K562 (cell line): Measurements from ENCODE around the gene TMEM101. TPM values are rescaled to one million over a fixed set of nuclear protein-coding genes. Genes with fewer than 3 reads are reported as not detected.

Source experiments
- ADNP ChIP-seq: fragments of 200-800 bp; sonication (Bioruptor generic); IDR thresholded peaks from 2 replicates; pipeline ENCODE4 v1.6.1; 2016; ENCODE audit warnings: missing genetic modification characterization, missing compliant biosample characterization
- ARID2 ChIP-seq: fragments of 450-650 bp; IDR thresholded peaks from 2 replicates; pipeline ENCODE4 v1.6.1; 2017; ENCODE audit warnings: antibody characterized with exemption, mild to moderate bottlenecking
- ATF3 ChIP-seq, 2 experiments: fragments of 450-650 bp in 1 of 2; sonication (generic) in 1 of 2; formaldehyde crosslinking in 1 of 2; IDR thresholded peaks in 1 of 2; conservative IDR thresholded peaks in 1 of 2; 2 replicates each; pipeline versions ENCODE4 v1.6.1 to v1.8.1; 2016 to 2023; ENCODE audit warnings: mild to moderate bottlenecking in 2 of 2, moderate library complexity in 2 of 2, inconsistent platforms in 1 of 2, missing genetic modification reagents in 1 of 2
- CHAMP1 ChIP-seq: fragments of 450-650 bp; IDR thresholded peaks from 2 replicates; pipeline ENCODE4 v1.6.1; 2016; ENCODE audit warnings: mild to moderate bottlenecking
- FOXJ2 ChIP-seq: fragments of 200-800 bp; sonication (Bioruptor generic); IDR thresholded peaks from 2 replicates; pipeline ENCODE4 v1.6.1; 2016; ENCODE audit warnings: missing genetic modification characterization, missing compliant biosample characterization
- GTF2B ChIP-seq: IDR thresholded peaks from 2 replicates; pipeline ENCODE4 v1.6.1; 2011; ENCODE audit not compliant: insufficient read length; ENCODE audit errors: extremely low read depth
- GTF2E2 ChIP-seq: fragments of 200-800 bp; sonication (Bioruptor generic); IDR thresholded peaks from 2 replicates; pipeline ENCODE4 v1.6.1; 2016; ENCODE audit warnings: missing genetic modification characterization, missing compliant biosample characterization
- HDAC1 ChIP-seq, 2 experiments: fragments of 450-650 bp; IDR thresholded peaks; 2 replicates each; pipeline ENCODE4 v1.6.1; 2016 to 2017; ENCODE audit warnings: inconsistent platforms in 1 of 2, mild to moderate bottlenecking in 1 of 2, moderate library complexity in 1 of 2
- IRF9 ChIP-seq: fragments of 450-650 bp; IDR thresholded peaks from 2 replicates; pipeline ENCODE4 v1.6.1; 2016; ENCODE audit warnings: missing biosample characterization, missing genetic modification characterization
- KAT7 ChIP-seq: sonication (generic); formaldehyde crosslinking; IDR thresholded peaks from 2 replicates; pipeline ENCODE4 v1.8.0; 2022; ENCODE audit warnings: missing genetic modification reagents, mild to moderate bottlenecking, borderline replicate concordance
- MIER1 ChIP-seq: fragments of 450-650 bp; IDR thresholded peaks from 2 replicates; pipeline ENCODE4 v1.6.1; 2016; ENCODE audit warnings: antibody characterized with exemption, mild to moderate bottlenecking, low read depth
- MXD1 ChIP-seq: fragments of 250-450 bp; sonication (Bioruptor Pico); IDR thresholded peaks from 2 replicates; pipeline ENCODE4 v1.8.0; 2021; ENCODE audit warnings: borderline replicate concordance, mild to moderate bottlenecking, moderate library complexity; ENCODE audit not compliant: poor library complexity, severe bottlenecking
- POLR2A ChIP-seq: fragments of 450-650 bp; conservative IDR thresholded peaks from 2 replicates; pipeline ENCODE4 v1.6.1; 2016
- TFAP4 ChIP-seq: sonication (generic); formaldehyde crosslinking; IDR thresholded peaks from 2 replicates; pipeline ENCODE4 v1.8.0; 2022; ENCODE audit warnings: missing genetic modification reagents, mild to moderate bottlenecking, moderate library complexity, borderline replicate concordance
- ZNF134 ChIP-seq: fragments of 250-450 bp; sonication (Bioruptor Pico); conservative IDR thresholded peaks from 2 replicates; pipeline ENCODE4 v1.4.0; 2020
- ZNF263 ChIP-seq: sonication (generic); formaldehyde crosslinking; IDR thresholded peaks from 2 replicates; pipeline ENCODE4 v1.8.0; 2022; ENCODE audit warnings: mild to moderate bottlenecking, missing genetic modification reagents, borderline replicate concordance
- ZNF740 ChIP-seq, 3 experiments: fragments of 200-800 bp in 1 of 3; sonication (Bioruptor generic) in 1 of 3; sonication (generic) in 1 of 3; formaldehyde crosslinking in 1 of 3; IDR thresholded peaks; 2 replicates each; pipeline versions ENCODE4 v1.6.1 to v1.8.0; 2016 to 2022; ENCODE audit warnings: mild to moderate bottlenecking in 2 of 3, missing compliant biosample characterization in 2 of 3, missing genetic modification characterization in 2 of 3, missing genetic modification reagents in 1 of 3
- ZNF79 ChIP-seq: fragments of 250-450 bp; sonication (Bioruptor Pico); IDR thresholded peaks from 2 replicates; pipeline ENCODE4 v1.4.0; 2020; ENCODE audit warnings: low read depth, mild to moderate bottlenecking, moderate library complexity
- polyA plus RNA-seq, 8 experiments: library from polyadenylated mRNA; depleted of rRNA in 4 of 8; stranded (reverse) in 5 of 8; unstranded in 3 of 8; fragments of >200 nt; fragmentation: Nextera tagmentation in 2 of 8; fragmentation: Illumina TruSeq in 1 of 8; extraction: Ambion mirVana in 2 of 8; extraction: Trizol in 1 of 8; gene quantifications; 2 replicates each; pipeline versions ENCODE4 v1.2.1 to v1.2.3, GENCODE V29; 2011 to 2014; ENCODE audit warnings: inconsistent platforms in 1 of 8, missing spikeins in 1 of 8
- total RNA-seq, 7 experiments: library from RNA; depleted of rRNA in 6 of 7; stranded (reverse); fragments of >200 nt in 6 of 7; fragmentation: Illumina TruSeq in 2 of 7; extraction: Trizol in 2 of 7; gene quantifications; 2 replicates each; pipeline versions ENCODE4 v1.2.1 to v1.2.3, GENCODE V29; 2011 to 2021; ENCODE audit warnings: low replicate concordance in 1 of 7

The TMEM101 gene
- total and polyA plus RNA-seq, 9 of the 15 experiments (the other 6 are each of a cell fraction or from before 2014, with no cell fraction given) = 21.2 to 110 (median 37.8) TPM

GRCh38 chr17:43994272-43995149 lies 20.3 kb downstream of the TMEM101 start (continued):
- TF ChIP-seq IRF9 (tag) (no peak), TFAP4 (peak; percentile 59; the same call in 1 of the 2 replicates), ATF3 (IDR thresholded peaks at IDR 0.05) (no peak), ATF3 (CRISPR knock-in tag; conservative IDR thresholded peaks at IDR 0.05) (no peak), ARID2 (peak; percentile 71; the same call in 1 of the 2 replicates), KAT7 (CRISPR knock-in tag) (no peak), FOXJ2 (no peak), MIER1 (no peak), ZNF79 (CRISPR knock-in tag) (no peak), HDAC1 (IDR thresholded peaks at IDR 0.05) (no peak; a peak in 1 of 4 replicates), ZNF740 (CRISPR knock-in tag; IDR thresholded peaks at IDR 0.05) (peak; percentile 21; the same call in 1 of the 2 replicates), ZNF740 (tag; IDR thresholded peaks at IDR 0.05) (no peak), ZNF263 (peak; percentile 51; the same call in 1 of the 2 replicates), MXD1 (CRISPR knock-in tag) (no peak), ZNF134 (no peak), CHAMP1 (no peak), ADNP (tag) (no peak), GTF2B (no peak), POLR2A (no peak), GTF2E2 (no peak)
